Breast epithelium (tissue), 3 donors: Measurements from ENCODE around the gene UGT1A10.

ENCODE experiments used
- POLR2AphosphoS5 ChIP-seq, 3 donors: sonication (generic); formaldehyde crosslinking; IDR thresholded peaks; one replicate each; pipeline ENCODE4 v1.6.1; 2017; ENCODE audit warnings: antibody characterized with exemption in 3 of 3
- TF ChIP-seq, protein P1 (sequence below), 3 donors: fragments of 450-650 bp; IDR thresholded peaks; one replicate each; pipeline ENCODE4 v1.5.1; 2016 to 2017; ENCODE audit warnings: antibody characterized with exemption in 3 of 3, mild to moderate bottlenecking in 3 of 3, moderate library complexity in 3 of 3

DNA sequence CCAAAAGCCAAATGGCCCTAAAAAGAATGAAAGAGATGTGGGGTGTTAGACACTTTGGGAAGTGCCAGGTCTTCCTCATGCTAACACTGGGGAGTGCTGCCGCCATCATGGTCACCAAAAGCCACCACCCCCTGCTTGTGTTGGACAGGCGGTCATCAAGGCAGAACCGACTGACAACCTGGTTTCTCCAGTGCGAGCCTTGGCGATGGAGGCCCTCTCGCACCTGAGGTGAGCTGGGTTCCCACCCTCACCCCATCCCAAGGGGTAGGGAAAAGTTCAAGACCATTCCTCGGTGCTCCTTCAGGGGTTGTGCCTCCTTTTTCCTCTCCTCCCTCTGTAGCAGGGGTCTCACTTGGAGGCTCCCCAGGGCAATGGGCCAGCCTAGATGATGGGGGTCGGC is 175.5 kb downstream of the UGT1A10 start:
- TF ChIP-seq POLR2AphosphoS5 (IDR thresholded peaks at IDR 0.05), result no peak
- TF ChIP-seq, protein P1, sequence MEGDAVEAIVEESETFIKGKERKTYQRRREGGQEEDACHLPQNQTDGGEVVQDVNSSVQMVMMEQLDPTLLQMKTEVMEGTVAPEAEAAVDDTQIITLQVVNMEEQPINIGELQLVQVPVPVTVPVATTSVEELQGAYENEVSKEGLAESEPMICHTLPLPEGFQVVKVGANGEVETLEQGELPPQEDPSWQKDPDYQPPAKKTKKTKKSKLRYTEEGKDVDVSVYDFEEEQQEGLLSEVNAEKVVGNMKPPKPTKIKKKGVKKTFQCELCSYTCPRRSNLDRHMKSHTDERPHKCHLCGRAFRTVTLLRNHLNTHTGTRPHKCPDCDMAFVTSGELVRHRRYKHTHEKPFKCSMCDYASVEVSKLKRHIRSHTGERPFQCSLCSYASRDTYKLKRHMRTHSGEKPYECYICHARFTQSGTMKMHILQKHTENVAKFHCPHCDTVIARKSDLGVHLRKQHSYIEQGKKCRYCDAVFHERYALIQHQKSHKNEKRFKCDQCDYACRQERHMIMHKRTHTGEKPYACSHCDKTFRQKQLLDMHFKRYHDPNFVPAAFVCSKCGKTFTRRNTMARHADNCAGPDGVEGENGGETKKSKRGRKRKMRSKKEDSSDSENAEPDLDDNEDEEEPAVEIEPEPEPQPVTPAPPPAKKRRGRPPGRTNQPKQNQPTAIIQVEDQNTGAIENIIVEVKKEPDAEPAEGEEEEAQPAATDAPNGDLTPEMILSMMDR (IDR thresholded peaks at IDR 0.05), result no peak
